IPS-18a (cell line): ENCODE results near the gene PTPRK.

Experiments used
- H3K27ac ChIP-seq: one replicate; pipeline ENCODE4 v1.5.1; 2013; ENCODE audit warnings: low read length
- H3K27me3 ChIP-seq: one replicate; pipeline ENCODE4 v1.6.1; 2013; ENCODE audit warnings: mild to moderate bottlenecking, low read length; ENCODE audit not compliant: control insufficient read depth, insufficient read depth
- H3K36me3 ChIP-seq: one replicate; pipeline ENCODE4 v1.6.1; 2013; ENCODE audit warnings: low read depth, low read length; ENCODE audit not compliant: control insufficient read depth
- H3K4me1 ChIP-seq: one replicate; pipeline ENCODE4 v1.6.1; 2013; ENCODE audit warnings: low read depth, low read length; ENCODE audit not compliant: control insufficient read depth
- H3K4me3 ChIP-seq: one replicate; pipeline ENCODE4 v1.5.1; 2013; ENCODE audit warnings: low read length
- H3K9ac ChIP-seq: one replicate; pipeline ENCODE4 v1.6.1; 2013; ENCODE audit warnings: mild to moderate bottlenecking, low read length, moderate library complexity
- H3K9me3 ChIP-seq: one replicate; pipeline ENCODE4 v1.6.1; 2013; ENCODE audit warnings: low read depth, low read length; ENCODE audit not compliant: control insufficient read depth

Gene PTPRK

GRCh38 chr6:128335963-128336362, 184.4 kb downstream of the PTPRK start:
- no peaks in the 10 kb centered on the region for H3K27me3 ChIP-seq
- no peak overlapping the region for H3K4me3 ChIP-seq
- H3K4me1 ChIP-seq: peaks cover 19% of the 10 kb centered on the region
- H3K9me3 ChIP-seq: no peaks in the 10 kb centered on the region
- H3K9ac ChIP-seq: no peak overlapping the region
- H3K27ac ChIP-seq: no peak overlapping the region
- no peaks in the 10 kb centered on the region for H3K36me3 ChIP-seq

- Histone ChIP-seq H3K9me3 (no peaks in the 10 kb centered on the region), H3K4me1 (peaks cover 12% of the 10 kb centered on the region)
Measured at GRCh38 chr6:128333581-128334223, 186.7 kb downstream of the PTPRK start.

GRCh38 chr6:128327890-128328289, 192.5 kb downstream of the PTPRK start:
- no peaks in the 10 kb centered on the region for H3K9me3 ChIP-seq
- H3K4me3 ChIP-seq: no peak overlapping the region
- H3K27me3 ChIP-seq: no peaks in the 10 kb centered on the region
- peaks cover 6% of the 10 kb centered on the region for H3K4me1 ChIP-seq
- H3K9ac ChIP-seq: no peak overlapping the region
- H3K27ac ChIP-seq: no peak overlapping the region
- no peaks in the 10 kb centered on the region for H3K36me3 ChIP-seq

More at GRCh38 chr6:128333581-128334223, 186.7 kb downstream of the PTPRK start:
- Histone ChIP-seq H3K36me3 (no peaks in the 10 kb centered on the region), H3K4me3 (no peak overlapping the region), H3K27me3 (no peaks in the 10 kb centered on the region), H3K9ac (no peak overlapping the region), H3K27ac (no peak overlapping the region)

- H3K36me3 ChIP-seq: no peaks in the 10 kb centered on the region
Measured at GRCh38 chr6:128323011-128323410, 197.4 kb downstream of the PTPRK start.

GRCh38 chr6:128319946-128320345, 200.5 kb downstream of the PTPRK start:
- Histone ChIP-seq H3K9me3 (no peaks in the 10 kb centered on the region), H3K4me1 (peaks cover 13% of the 10 kb centered on the region), H3K27me3 (no peaks in the 10 kb centered on the region), H3K36me3 (no peaks in the 10 kb centered on the region), H3K4me3 (no peak overlapping the region), H3K27ac (no peak overlapping the region), H3K9ac (no peak overlapping the region)

More at GRCh38 chr6:128323011-128323410, 197.4 kb downstream of the PTPRK start:
- no peak overlapping the region for H3K27ac ChIP-seq
- no peak overlapping the region for H3K4me3 ChIP-seq
- no peaks in the 10 kb centered on the region for H3K27me3 ChIP-seq
- no peak overlapping the region for H3K9ac ChIP-seq
- H3K4me1 ChIP-seq: peaks cover 4% of the 10 kb centered on the region
- no peaks in the 10 kb centered on the region for H3K9me3 ChIP-seq

DNA sequence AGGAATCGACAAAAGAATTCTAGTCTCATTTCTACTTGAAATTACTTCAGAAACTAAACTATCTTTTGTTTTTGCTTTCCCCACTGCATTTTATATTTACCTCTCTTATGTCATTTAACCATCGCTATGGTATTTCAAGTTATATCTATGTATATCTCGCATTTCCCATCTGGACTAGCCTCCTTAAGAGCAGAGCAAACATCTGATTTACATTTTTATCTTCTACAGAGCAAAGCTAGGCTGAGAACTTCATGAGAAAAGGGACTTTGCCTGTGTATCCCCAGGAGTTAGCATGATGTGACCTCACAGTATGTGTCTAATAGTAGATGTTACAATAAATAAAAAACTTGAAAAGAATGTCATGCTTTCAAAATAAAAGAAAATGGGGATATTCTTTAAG, 201.2 kb downstream of the PTPRK start:
- H3K4me1 ChIP-seq: peaks cover 20% of the 10 kb centered on the region
- H3K4me3 ChIP-seq: no peak overlapping the region
- H3K9ac ChIP-seq: no peak overlapping the region
- no peaks in the 10 kb centered on the region for H3K27me3 ChIP-seq
- no peaks in the 10 kb centered on the region for H3K36me3 ChIP-seq
- no peak overlapping the region for H3K27ac ChIP-seq
- H3K9me3 ChIP-seq: no peaks in the 10 kb centered on the region

- Histone ChIP-seq H3K9me3 (no peaks in the 10 kb centered on the region), H3K27me3 (no peaks in the 10 kb centered on the region), H3K4me3 (no peak overlapping the region), H3K27ac (peak overlapping the region; percentile 13), H3K4me1 (peaks cover 27% of the 10 kb centered on the region), H3K9ac (no peak overlapping the region), H3K36me3 (no peaks in the 10 kb centered on the region)
Measured at GRCh38 chr6:128316258-128316929, 204.0 kb downstream of the PTPRK start.

GRCh38 chr6:128314190-128314589, 206.2 kb downstream of the PTPRK start:
- Histone ChIP-seq H3K27ac (no peak overlapping the region), H3K36me3 (no peaks in the 10 kb centered on the region), H3K4me1 (peaks cover 27% of the 10 kb centered on the region), H3K27me3 (no peaks in the 10 kb centered on the region), H3K9me3 (no peaks in the 10 kb centered on the region), H3K9ac (no peak overlapping the region), H3K4me3 (no peak overlapping the region)

GRCh38 chr6:128311944-128312570, 208.3 kb downstream of the PTPRK start:
- H3K4me3 ChIP-seq: no peak overlapping the region
- H3K27ac ChIP-seq: no peak overlapping the region
- peaks cover 23% of the 10 kb centered on the region for H3K4me1 ChIP-seq
- H3K27me3 ChIP-seq: no peaks in the 10 kb centered on the region
- no peak overlapping the region for H3K9ac ChIP-seq
- H3K9me3 ChIP-seq: no peaks in the 10 kb centered on the region
- no peaks in the 10 kb centered on the region for H3K36me3 ChIP-seq

DNA sequence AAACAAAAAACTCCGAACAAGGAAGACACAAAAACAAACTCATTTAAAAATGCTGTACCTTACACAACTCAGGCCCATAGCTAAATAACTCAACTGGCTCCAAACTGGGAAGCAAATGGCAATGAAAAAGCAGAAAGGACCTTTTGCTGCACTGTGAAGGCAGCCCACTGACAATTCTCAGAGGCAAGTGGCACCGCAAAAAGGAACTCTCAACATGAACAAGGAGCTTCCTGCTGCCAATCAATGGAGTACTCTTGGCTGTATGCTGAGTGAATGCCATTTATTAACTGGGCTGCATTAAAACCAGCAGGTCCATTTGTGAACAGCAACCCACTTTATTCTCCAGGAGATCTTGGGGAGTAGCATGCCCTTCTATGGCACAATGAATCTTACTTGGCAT, 209.9 kb downstream of the PTPRK start:
- Histone ChIP-seq H3K9me3 (no peaks in the 10 kb centered on the region), H3K27ac (no peak overlapping the region), H3K4me1 (peaks cover 13% of the 10 kb centered on the region), H3K36me3 (no peaks in the 10 kb centered on the region), H3K9ac (no peak overlapping the region), H3K4me3 (no peak overlapping the region), H3K27me3 (no peaks in the 10 kb centered on the region)

GRCh38 chr6:128307671-128308070, 212.7 kb downstream of the PTPRK start:
- H3K27me3 ChIP-seq: no peaks in the 10 kb centered on the region
- H3K4me1 ChIP-seq: no peaks in the 10 kb centered on the region
- H3K36me3 ChIP-seq: no peaks in the 10 kb centered on the region
- H3K9ac ChIP-seq: no peak overlapping the region
- no peak overlapping the region for H3K27ac ChIP-seq
- no peak overlapping the region for H3K4me3 ChIP-seq
- no peaks in the 10 kb centered on the region for H3K9me3 ChIP-seq
